H1 (cell line): ENCODE data around the gene DYSF. TPM values are rescaled to one million over a fixed set of nuclear protein-coding genes. Genes with fewer than 3 reads are reported as not detected.

Experiments used
- POLR2AphosphoS5 ChIP-seq: IDR thresholded peaks from 2 replicates; pipeline ENCODE4 v1.6.1; 2011; ENCODE audit warnings: low read depth, low read length
- RNF2 ChIP-seq: fragments of 200-900, 300-1000 bp; sonication (generic); IDR thresholded peaks from 2 replicates; pipeline ENCODE4 v1.7.1; 2016; ENCODE audit warnings: borderline replicate concordance, low read depth, mild to moderate bottlenecking, antibody characterized with exemption, low read length; ENCODE audit not compliant: poor library complexity, severe bottlenecking; ENCODE audit errors: missing control alignments
- TCF12 ChIP-seq: IDR thresholded peaks from 2 replicates; pipeline ENCODE4 v1.6.1; 2011; ENCODE audit warnings: low read depth, mild to moderate bottlenecking, low read length
- polyA plus RNA-seq, 7 experiments: library from polyadenylated mRNA; depleted of rRNA in 3 of 7; stranded (reverse) in 5 of 7; unstranded in 2 of 7; fragments of >200 nt in 5 of 7; fragments of 200-250 nt in 2 of 7; gene quantifications; 1 replicate in 5 of 7; 2 replicates in 1 of 7; 4 replicates in 1 of 7; pipeline versions ENCODE4 v1.2.1 to v1.2.3, GENCODE V29; 2011 to 2013; ENCODE audit warnings: missing spikeins in 2 of 7, mixed read lengths in 2 of 7
- total RNA-seq: library from RNA; stranded (reverse); fragmentation: NEBNext Ultra II Directional; extraction: Animal tissue kit (Norgen Biotek cat#: 25700); gene quantifications from 2 replicates; pipeline ENCODE4 v1.2.1, GENCODE V29; 2021

The DYSF gene
- total and polyA plus RNA-seq, 2 of the 8 experiments (the other 6 are each of a cell fraction or from before 2014, with no cell fraction given): 5.8 to 7.1 TPM

- TF ChIP-seq RNF2: no peak
- TF ChIP-seq TCF12: no peak
- no peak for TF ChIP-seq POLR2AphosphoS5
Measured at GRCh38 chr2:71680925-71681324, 227.6 kb downstream of the DYSF start (continued).
